ENCODE data around the gene PMVK.

DNA sequence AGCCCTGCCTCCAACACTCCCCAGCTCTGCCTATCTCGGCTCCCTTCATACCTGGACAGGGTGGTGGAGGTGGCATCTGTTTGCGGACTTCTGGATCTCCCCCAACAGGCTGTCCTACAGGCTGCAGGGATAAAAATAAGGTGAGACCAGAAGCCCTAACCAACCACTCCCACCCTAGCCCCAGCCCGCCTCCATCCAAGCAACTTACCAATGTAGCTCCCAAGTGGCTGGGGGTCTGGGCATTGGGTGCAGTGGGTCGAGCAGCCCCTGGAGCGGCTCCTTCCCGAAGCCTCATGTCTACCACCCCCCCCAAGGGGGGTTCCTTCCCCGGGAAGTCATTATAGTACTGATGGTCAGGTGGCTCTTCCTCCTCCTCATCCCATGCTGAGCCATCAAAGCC is 29.6 kb upstream of the PMVK start:
- TF ChIP-seq EZH2 (IDR thresholded peaks at IDR 0.05; ENCODE audit: insufficient read depth, low read length), result no peak
- TF ChIP-seq, protein P1, sequence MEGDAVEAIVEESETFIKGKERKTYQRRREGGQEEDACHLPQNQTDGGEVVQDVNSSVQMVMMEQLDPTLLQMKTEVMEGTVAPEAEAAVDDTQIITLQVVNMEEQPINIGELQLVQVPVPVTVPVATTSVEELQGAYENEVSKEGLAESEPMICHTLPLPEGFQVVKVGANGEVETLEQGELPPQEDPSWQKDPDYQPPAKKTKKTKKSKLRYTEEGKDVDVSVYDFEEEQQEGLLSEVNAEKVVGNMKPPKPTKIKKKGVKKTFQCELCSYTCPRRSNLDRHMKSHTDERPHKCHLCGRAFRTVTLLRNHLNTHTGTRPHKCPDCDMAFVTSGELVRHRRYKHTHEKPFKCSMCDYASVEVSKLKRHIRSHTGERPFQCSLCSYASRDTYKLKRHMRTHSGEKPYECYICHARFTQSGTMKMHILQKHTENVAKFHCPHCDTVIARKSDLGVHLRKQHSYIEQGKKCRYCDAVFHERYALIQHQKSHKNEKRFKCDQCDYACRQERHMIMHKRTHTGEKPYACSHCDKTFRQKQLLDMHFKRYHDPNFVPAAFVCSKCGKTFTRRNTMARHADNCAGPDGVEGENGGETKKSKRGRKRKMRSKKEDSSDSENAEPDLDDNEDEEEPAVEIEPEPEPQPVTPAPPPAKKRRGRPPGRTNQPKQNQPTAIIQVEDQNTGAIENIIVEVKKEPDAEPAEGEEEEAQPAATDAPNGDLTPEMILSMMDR (IDR thresholded peaks at IDR 0.05; ENCODE audit: insufficient read depth, low read depth, low read length), result no peak

Data from astrocyte (in vitro differentiated cells and primary cell).